Middle frontal gyrus (tissue), 1 donor: ENCODE measurements around the gene EWSR1.
A peak's percentile ranks its signal among the peaks of the same experiment; 100 is the strongest.
"Not testable (repeated sequence)": the region's sequence is repeated elsewhere in the genome, so short reads cannot be mapped to it uniquely, and the experiment has no call there.

Experiments
- DNase-seq: peaks from one replicate; pipeline ENCODE4 v3.0.0-alpha.2; 2015; ENCODE audit warnings: low spot score; ENCODE audit errors: extremely low spot score

EWSR1 gene

DNA sequence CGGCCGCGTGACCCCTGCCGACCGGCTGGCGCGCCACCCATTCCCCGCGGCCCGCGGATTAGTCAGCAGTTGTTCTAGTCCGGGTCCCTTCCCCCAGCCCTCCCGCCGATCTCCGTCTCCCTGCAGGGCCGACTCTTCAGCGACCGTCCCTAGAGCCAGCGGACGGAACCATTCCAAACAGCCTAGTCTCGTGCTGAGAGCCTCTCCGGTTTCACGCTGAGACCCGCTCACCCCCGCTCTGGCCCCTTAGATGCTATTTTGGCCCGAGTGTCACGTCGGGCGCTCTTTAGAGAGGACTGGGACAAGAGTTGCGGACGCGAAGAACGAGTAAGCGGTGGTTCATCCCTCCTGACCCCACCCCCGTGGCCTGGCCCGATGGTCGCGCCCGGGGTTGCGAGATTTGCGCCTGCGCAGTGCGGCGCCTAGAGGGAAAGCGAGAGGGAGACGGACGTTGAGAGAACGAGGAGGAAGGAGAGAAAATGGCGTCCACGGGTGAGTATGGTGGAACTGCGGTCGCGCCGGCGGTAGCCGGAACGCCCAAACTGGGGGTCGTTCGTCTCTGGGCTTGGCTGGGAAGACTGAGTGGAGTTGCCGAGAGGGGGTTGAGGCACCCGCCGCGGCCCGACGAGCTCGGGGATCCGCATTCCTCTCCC lies at the start of gene EWSR1, which contains the start of gene RHBDD3:
TSS of gene EWSR1 (plus strand) at position 411 of the 653 bp plus-strand sequence. CDS start at position 480, 69 bp downstream.
TSS of gene RHBDD3 (minus strand) at position 124 of the 653 bp plus-strand sequence. CDS start 2,355 bp downstream, outside the sequence.
- peak; percentile 88 for DNase-seq

- no peak for DNase-seq
These were observed 49.2 kb upstream of the EWSR1 start for GRCh38 chr22:29218758-29219408.

DNA sequence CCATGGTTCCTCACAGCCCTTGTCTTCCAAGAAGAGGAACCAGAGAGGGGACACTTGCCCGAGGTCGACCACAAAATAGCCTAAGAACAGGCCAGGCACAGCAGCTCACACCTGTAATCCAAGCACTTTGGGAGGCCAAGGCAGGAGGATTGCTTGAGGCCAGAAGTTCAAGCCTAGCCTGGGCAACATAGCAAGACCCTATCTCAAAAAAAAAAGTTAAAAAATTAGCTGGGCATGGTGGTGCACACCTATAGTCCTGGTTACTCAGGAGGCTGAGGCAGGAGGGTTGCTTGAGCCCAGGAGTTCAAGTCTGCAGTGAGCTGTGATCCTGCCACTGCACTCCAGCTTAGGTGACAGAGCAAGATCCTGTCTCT lies 48.7 kb upstream of the EWSR1 start:
- DNase-seq: not testable (repeated sequence)

DNA sequence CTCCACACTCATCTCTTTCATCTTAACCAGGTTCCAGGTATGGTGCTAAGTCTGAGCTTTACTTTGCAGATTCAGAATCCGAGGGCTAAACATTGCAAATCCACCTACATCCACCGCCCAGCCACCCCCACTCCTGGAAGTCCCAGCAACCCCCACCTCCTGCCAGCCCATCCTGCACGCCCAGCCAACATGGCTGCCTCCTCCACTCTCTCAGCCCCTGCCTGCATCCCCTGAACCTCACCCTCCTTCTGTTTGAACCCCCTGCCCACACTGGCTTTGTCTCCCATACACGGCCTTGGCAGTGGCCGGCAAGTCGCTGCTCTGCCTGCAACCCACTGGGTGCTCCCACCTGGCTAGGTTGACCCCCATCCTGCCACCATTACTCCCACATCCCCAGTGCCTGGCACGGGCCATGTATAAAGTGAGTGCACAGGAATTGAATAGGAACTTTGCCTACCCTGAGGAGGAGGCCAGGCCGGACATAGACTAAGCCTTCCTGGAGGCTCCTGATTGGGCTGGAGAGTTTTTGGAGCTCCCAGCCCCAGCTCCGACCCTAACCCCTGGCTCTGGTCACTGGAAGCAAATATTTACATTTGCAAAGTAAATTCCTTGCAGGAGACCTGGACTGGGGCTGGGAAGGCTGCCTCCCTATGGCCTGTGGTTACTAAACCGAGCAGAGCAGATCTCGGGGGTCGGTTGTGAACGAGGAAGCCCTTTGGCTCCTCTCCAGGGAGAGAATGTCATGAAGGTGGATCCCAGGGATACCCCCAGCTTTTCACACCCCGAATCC lies 48.0 kb upstream of the EWSR1 start:
- DNase-seq: no peak

DNA sequence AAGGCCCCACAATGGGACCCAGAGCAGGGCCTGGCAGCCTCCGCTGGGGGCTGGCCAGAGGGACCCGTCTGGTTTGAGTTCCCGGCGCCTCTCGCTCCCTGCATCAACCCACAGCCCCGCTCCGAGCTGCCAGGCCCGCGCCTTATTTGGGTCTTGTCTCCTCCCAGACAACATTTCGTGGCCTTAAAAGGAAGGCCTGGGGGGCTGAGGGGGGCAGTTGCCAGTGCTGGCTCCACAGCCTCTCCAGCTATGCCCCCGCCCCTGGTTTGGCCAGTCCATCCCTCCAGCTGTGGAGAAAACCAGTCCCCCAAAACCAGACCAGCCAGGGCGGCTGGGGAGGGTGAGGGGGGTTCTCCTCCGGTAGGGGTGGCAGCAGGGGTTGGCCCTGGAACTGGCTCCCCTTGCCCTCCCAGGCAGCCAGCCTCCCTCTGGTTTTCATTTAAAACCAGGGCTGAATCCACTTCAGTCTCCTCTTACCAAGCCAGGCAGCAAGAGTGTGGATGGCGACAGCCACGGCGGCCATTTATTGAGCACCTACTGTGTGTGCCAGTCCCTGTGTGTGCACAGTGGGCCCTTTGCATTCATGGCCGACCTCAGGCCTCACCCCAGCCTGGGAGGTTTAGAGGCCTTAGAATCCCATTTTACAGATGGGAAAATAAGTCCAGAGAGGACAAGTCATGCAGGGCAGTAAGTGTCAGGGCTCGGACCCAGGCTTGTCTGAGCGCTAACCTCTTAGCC lies 43.8 kb upstream of the EWSR1 start:
- DNase-seq: no peak

DNA sequence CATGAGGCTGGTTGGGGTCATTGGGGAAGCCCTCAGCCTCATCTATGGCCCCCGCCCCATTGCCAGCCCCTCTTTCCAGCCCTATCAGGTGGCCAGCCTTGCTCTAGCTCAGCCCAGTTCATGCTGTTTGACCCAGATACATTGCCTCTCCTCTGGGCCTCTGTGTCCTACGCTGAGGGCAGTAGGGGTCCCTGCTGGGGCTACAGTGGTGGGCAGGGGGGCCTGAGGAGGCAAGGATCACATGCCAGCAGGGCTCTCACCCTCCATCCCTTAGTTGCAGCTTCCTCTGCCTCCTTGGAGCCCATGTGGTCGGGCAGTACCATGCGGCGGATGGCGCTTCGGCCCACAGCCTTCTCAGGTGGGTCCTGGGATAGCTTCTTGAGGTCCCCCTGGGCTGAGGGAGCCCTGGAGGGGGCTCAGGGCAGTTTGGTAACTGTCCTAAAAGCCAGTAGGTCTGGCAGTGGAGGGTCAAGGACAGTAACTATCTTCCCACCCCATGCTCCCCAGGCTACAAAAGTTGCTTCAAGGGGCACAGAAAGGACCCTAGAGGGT lies 43.1 kb upstream of the EWSR1 start:
- DNase-seq: no peak

DNA sequence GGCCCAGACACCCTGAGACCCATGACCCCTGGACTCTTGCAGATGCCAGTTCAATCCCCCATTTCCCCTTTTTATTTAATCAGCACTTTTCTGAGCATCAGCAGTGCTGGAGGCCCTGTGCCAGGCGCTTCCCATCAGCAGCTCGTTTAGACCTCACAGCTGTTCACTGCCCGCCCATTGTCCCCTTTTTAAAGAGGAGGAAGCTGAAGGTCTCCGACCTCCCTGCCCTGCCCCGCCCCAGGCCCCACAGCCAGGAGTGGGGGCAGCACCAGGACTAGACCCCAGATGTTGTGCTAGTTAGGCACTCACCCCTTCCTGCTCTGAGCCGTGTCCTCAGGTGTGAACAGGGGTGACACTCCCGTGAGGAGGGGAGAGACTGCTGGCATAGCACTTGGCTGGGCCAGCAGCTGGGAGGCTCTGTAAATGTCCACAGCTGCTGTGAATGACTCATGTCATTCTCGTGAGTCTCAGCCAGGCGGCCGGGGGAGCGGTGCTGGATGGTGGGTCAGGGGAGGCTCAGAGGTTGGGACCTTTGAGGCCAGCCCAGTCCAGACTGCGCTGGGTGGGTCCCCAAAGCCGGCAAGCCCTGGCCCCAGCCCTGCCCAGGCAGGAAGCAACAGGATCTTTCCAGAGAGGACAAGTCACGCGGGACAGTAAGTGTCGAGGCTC lies 42.5 kb upstream of the EWSR1 start:
- no peak for DNase-seq

- no peak for DNase-seq
These were observed 41.6 kb upstream of the EWSR1 start for GRCh38 chr22:29226351-29226981.

- no peak for DNase-seq
These were observed 36.8 kb upstream of the EWSR1 start for GRCh38 chr22:29230972-29231875.

GRCh38 chr22:29231971-29232959 lies 35.8 kb upstream of the EWSR1 start:
- no peak for DNase-seq

DNA sequence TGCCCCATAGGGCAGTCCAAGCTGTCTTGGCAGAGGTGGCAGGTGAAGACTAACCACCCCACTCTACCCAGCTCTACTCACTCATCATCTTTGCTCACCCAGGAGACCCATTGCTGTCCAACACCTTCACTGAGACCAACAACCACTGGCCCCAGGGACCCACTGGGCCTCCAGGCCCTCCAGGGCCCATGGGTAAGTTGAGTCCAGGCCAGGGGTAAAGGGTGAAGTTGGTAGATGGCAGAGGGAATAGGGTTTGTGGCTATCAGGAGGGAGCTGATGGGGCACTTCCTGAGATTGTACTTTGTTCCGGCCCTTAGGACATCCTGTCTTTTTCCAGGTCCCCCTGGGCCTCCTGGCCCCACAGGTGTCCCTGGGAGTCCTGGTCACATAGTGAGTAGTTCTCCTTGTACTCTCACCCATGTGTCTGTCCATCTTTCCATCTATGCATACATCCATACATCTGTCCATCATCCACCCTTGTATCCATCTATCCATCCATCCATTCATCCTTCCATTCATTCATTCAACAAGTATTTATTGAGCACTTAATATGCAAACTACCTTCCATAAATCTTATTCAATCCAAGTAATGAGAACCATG lies 34.7 kb upstream of the EWSR1 start:
- no peak for DNase-seq

GRCh38 chr22:29240481-29240880 lies 27.6 kb upstream of the EWSR1 start:
- not testable (repeated sequence) for DNase-seq

DNA sequence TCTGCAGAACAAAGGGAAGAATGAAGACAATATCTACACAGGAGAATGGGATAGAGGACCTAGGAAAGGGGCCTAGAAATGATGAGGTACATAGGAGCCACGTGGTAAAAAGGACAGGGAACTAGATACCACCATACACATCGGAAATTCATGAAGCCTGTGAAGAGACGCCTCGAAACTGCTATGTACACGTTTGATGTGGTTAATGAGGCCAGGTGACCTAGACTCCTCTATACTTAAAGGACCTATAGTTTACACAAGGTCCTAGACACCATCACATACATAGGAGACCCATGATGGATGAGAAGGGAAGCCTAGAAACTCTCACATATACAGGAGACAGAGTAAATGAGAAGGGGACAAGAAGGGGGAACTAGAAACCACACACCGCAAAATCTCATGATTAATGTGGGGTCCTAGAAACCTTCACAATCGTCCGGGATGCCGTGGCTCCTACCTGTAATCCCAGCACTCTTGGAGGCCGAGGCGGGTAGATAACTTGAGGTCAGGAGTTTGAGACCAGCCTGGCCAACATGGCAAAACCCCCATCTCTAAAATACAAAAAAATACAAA lies 24.1 kb upstream of the EWSR1 start:
- DNase-seq: no peak

DNA sequence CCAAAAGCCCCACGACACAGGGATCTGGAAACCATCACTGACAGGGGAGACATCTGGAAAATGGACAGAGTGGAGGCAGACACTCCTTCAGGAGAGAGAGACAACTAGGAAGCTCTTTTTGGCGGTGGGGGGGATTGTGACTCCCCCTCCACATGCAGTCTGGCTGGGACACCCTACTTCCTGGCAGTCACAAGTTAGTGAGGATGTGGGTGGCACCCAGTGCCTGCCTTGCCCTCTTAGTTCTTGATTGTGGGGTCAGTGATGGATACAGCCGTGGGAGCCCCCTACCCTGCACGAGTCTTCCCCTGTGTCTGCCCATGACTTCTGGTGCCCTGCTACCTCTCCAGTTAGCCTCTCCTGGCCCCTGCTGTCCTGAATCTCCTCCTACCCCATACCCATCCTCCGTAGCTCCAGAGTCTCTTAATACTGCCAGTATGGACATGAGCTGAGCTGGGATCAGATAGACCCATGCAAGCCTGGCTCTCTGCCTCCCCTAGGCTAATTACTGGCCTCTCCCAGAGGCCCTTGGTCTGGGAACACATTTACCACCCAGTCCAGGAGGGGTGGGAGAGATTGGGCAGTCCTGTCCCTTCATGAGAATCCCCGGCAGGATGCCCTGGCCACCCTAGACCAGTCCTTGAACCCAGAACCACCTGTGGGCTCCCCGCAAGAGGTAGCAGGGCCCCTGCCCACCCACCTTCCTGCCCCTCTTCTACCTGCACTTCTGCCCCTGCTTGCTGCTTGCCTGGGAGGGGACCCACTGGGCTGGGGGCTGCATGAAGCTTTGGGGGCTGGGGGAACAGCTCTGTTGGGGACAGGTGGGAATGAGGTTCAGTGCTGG lies 23.1 kb upstream of the EWSR1 start:
- DNase-seq: no peak

DNA sequence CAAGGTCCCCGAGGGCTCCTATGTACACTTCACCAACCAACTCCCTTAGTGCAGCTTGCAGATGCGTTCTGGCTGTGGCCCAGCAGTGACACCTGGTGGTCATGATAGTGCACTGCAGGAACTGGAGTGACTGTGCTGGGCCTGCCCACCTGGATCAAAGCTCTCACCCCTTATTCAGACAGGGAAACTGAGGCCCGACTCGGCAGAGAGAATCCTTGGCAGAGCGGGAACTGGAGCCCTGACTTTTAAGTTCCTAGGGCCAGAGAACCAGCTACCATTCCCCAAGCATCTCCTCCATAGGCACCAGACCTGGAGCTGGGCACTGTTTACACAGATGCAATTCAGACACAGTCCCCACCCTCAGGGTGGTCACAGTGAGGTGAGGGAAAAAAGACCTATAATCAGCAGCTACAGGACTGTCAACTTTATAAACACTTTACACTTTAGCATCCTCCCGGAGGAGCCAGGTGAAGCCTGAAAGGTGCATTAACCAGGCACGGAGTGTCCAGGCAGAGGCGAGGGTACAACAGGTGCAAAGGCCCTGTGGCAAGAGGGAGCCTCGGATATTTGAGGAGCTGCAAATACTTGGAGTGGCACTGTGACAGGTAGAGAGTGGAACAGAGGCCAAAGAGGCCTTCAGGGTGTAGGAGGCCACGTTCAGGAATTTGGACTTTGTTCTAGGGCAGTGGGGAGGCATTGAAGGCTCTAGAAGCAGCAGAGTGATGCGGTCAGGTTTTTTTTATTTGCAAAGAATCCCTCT lies 22.3 kb upstream of the EWSR1 start:
- no peak for DNase-seq

DNA sequence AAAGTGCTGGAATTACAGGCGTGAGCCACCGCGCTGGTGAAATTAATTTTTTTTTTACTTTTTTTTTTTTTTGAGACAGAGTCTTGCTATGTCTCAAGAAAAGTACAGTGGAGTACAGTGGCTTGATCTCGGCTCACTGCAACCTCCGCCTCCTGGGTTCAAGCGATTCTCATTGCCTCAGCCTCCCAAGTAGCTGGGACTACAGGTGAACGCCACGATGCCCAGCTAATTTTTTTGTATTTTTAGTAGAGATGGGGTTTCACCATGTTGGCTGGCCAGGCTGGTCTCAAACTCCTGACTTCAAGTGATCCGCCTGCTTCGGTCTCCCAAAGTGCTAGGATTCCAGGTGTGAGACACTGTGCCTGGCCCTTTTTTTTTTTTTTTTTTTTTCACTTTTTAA lies 20.2 kb upstream of the EWSR1 start:
- DNase-seq: not testable (repeated sequence)
